GM12878 (cell line): ENCODE measurements around the gene TSHZ2. TPM values are rescaled to one million over a fixed set of nuclear protein-coding genes. Genes with fewer than 3 reads are reported as not detected.

Experiments
- ATAC-seq: fragments of 200-7000 bp; cut with Tn5 transposase; 3 replicates; pipeline ENCODE4 v1.9.1; 2020; ENCODE audit warnings: mild to moderate bottlenecking, moderate library complexity
- BruUV-seq: library from RNA; stranded (reverse); fragments of 400-500 nt; replicated peaks from 2 replicates; lab custom pipeline; 2021; lab: Mats Ljungman, UMichigan
- CTCF ChIA-PET: fragments of 300-600 bp; sonication (Branson Sonifier 250); formaldehyde crosslinking; extraction: SDS; loops from one replicate; lab custom pipeline; 2021; ENCODE audit warnings: inconsistent platforms; lab: Yijun Ruan, JAX
- POLR2A ChIA-PET: fragments of 350-600 bp; formaldehyde crosslinking; extraction: SDS; loops from one replicate; lab custom pipeline; 2021; ENCODE audit warnings: inconsistent platforms; lab: Charles Lee
- RAD21 ChIA-PET: fragments of 300-600 bp; sonication (Branson Sonifier 250); formaldehyde crosslinking; loops from one replicate; lab custom pipeline; 2023; ENCODE audit warnings: antibody characterized with exemption; ENCODE audit not compliant: unreplicated experiment; lab: Charles Lee
- SMC1A ChIA-PET: fragments of 300-600 bp; sonication (Branson Sonifier 250); formaldehyde crosslinking; loops from one replicate; lab custom pipeline; 2023; ENCODE audit not compliant: unreplicated experiment, uncharacterized antibody; lab: Charles Lee
- DNase-seq: peaks from one replicate; pipeline ENCODE4 v3.0.0-alpha.2; 2011; ENCODE audit warnings: low read depth, low spot score
- FAIRE-seq: peaks from 3 replicates; lab custom pipeline; 2011; peaks lifted over from hg19 to GRCh38; lab: Jason Lieb, UNC
- H2AFZ ChIP-seq: 2 replicates; pipeline ENCODE4 v1.6.0; 2011; ENCODE audit warnings: low read depth, low read length, control low read depth; ENCODE audit not compliant: control insufficient read depth
- H3K27ac ChIP-seq: 2 replicates; pipeline ENCODE4 v1.5.1; 2011; ENCODE audit warnings: control low read depth; ENCODE audit not compliant: control insufficient read depth, insufficient read depth
- H3K27me3 ChIP-seq, 2 experiments: replicated peaks in 1 of 2; 2 replicates each; pipeline versions ENCODE4 v1.6.0 to v1.6.1; 2011; ENCODE audit warnings: low read length in 1 of 2; ENCODE audit not compliant: control insufficient read depth in 2 of 2, insufficient read depth in 2 of 2
- H3K36me3 ChIP-seq, 2 experiments: 2 replicates each; pipeline ENCODE4 v1.5.1; 2011; ENCODE audit warnings: low read length in 1 of 2; ENCODE audit not compliant: control insufficient read depth in 2 of 2, insufficient read depth in 2 of 2
- H3K4me1 ChIP-seq: 2 replicates; pipeline ENCODE4 v1.6.1; 2011; ENCODE audit warnings: mild to moderate bottlenecking, low read length, moderate library complexity, mixed read lengths; ENCODE audit not compliant: control insufficient read depth, insufficient read depth
- H3K4me2 ChIP-seq: 2 replicates; pipeline ENCODE4 v1.6.0; 2011; ENCODE audit warnings: control low read depth; ENCODE audit not compliant: control insufficient read depth, insufficient read depth
- H3K4me3 ChIP-seq: fragments of 200-600 bp; sonication (generic); 2 replicates; pipeline ENCODE4 v1.5.1; 2016
- H3K79me2 ChIP-seq: 2 replicates; pipeline ENCODE4 v1.6.0; 2011; ENCODE audit warnings: low read length; ENCODE audit not compliant: control insufficient read depth, insufficient read depth
- H3K9ac ChIP-seq: 2 replicates; pipeline ENCODE4 v1.8.0; 2011; ENCODE audit warnings: low read length, control low read depth, mixed read lengths; ENCODE audit not compliant: control insufficient read depth, insufficient read depth
- H3K9me3 ChIP-seq: replicated peaks from 3 replicates; pipeline ENCODE4 v1.5.1; 2011; ENCODE audit warnings: mild to moderate bottlenecking, low read length; ENCODE audit not compliant: control insufficient read depth, insufficient read depth
- H4K20me1 ChIP-seq: 2 replicates; pipeline ENCODE4 v1.6.0; 2011; ENCODE audit not compliant: control insufficient read depth, insufficient read depth
- BHLHE40 ChIP-seq, 2 experiments: fragments of 450-650 bp in 1 of 2; IDR thresholded peaks; 2 replicates each; pipeline ENCODE4 v1.6.1; 2011 to 2017; ENCODE audit warnings: low read depth in 2 of 2, borderline replicate concordance in 1 of 2, improper control_type of control experiment in 1 of 2, low read length in 1 of 2, mild to moderate bottlenecking in 1 of 2
- CEBPB ChIP-seq, 2 experiments: fragments of 150-350 bp in 1 of 2; IDR thresholded peaks; 2 replicates each; pipeline ENCODE4 v1.6.1; 2012 to 2014; ENCODE audit warnings: low read depth in 2 of 2, low read length in 2 of 2, borderline replicate concordance in 1 of 2, inconsistent platforms in 1 of 2
- FOXK2 ChIP-seq: fragments of 450-650 bp; IDR thresholded peaks from 2 replicates; pipeline ENCODE4 v1.6.1; 2017; ENCODE audit warnings: mild to moderate bottlenecking, moderate library complexity
- GABPA ChIP-seq: IDR thresholded peaks from 2 replicates; pipeline ENCODE4 v1.6.1; 2014; ENCODE audit warnings: antibody characterized with exemption, low read depth, mild to moderate bottlenecking, inconsistent platforms
- NRF1 ChIP-seq: conservative IDR thresholded peaks from 2 replicates; pipeline ENCODE4 v1.6.1; 2011; ENCODE audit warnings: mild to moderate bottlenecking, low read depth, low read length, improper control_type of control experiment
- REST ChIP-seq: IDR thresholded peaks from 2 replicates; pipeline ENCODE4 v1.6.1; 2012; ENCODE audit warnings: mild to moderate bottlenecking, low read depth, low read length
- RUNX3 ChIP-seq: IDR thresholded peaks from 2 replicates; pipeline ENCODE4 v1.6.1; 2012; ENCODE audit warnings: low read length, inconsistent platforms
- SIX5 ChIP-seq: IDR thresholded peaks from 2 replicates; pipeline ENCODE4 v1.6.1; 2011; ENCODE audit warnings: mild to moderate bottlenecking, low read depth, low read length, moderate library complexity; ENCODE audit not compliant: severe bottlenecking
- SUZ12 ChIP-seq: fragments of 200-600 bp; sonication (generic); IDR thresholded peaks from one replicate; pipeline ENCODE4 v1.6.1; 2018; ENCODE audit warnings: antibody characterized with exemption, mild to moderate bottlenecking; ENCODE audit not compliant: unreplicated experiment
- YBX1 ChIP-seq: fragments of 450-650 bp; IDR thresholded peaks from 2 replicates; pipeline ENCODE4 v1.6.1; 2016; ENCODE audit warnings: antibody characterized with exemption
- ZNF687 ChIP-seq: fragments of 450-650 bp; IDR thresholded peaks from 2 replicates; pipeline ENCODE4 v1.6.1; 2017; ENCODE audit warnings: mild to moderate bottlenecking, moderate library complexity
- WGBS: methylation state at CpG from one replicate; pipeline ENCODE4 v1.1.6; 2016; ENCODE audit warnings: low lambda C conversion rate; ENCODE audit not compliant: insufficient replicate concordance, insufficient coverage; ENCODE audit errors: missing lambda C conversion rate; 5-methylcytosine and 5-hydroxymethylcytosine counted together
- in situ Hi-C: fragments of 300-500 bp; cut with MboI; formaldehyde crosslinking; loops from 9 replicates; pipeline ENCODE4 v1.14.3; 2018; ENCODE audit warnings: mixed read lengths
- intact Hi-C: fragments of 100-400 bp; cut with micrococcal nuclease; formaldehyde crosslinking; loops from one replicate; pipeline ENCODE4 v1.14.2; 2022; ENCODE audit not compliant: unreplicated experiment
- polyA plus RNA-seq, 11 experiments: library from polyadenylated mRNA; depleted of rRNA in 4 of 11; unstranded in 6 of 11; stranded (reverse) in 5 of 11; fragments of >200 nt; fragmentation: Nextera tagmentation in 4 of 11; fragmentation: Illumina TruSeq in 1 of 11; extraction: Ambion mirVana in 4 of 11; extraction: Trizol in 1 of 11; gene quantifications; 1 replicate in 1 of 11; 2 replicates in 10 of 11; pipeline versions ENCODE4 v1.2.1 to v1.2.3, GENCODE V29; 2011 to 2016; ENCODE audit warnings: inconsistent platforms in 2 of 11, missing spikeins in 2 of 11, low read depth in 1 of 11
- total RNA-seq, 4 experiments: library from RNA; depleted of rRNA in 3 of 4; stranded (reverse); fragments of >200 nt in 3 of 4; fragmentation: Illumina TruSeq in 1 of 4; extraction: Trizol in 1 of 4; gene quantifications; 2 replicates each; pipeline versions ENCODE4 v1.2.1 to v1.2.3, GENCODE V29; 2013 to 2021
- TF ChIP-seq, protein P1 (sequence below): IDR thresholded peaks from 2 replicates; pipeline ENCODE4 v1.6.1; 2011; ENCODE audit warnings: low read depth, low read length, improper control_type of control experiment, borderline replicate concordance

Gene TSHZ2
- total and polyA plus RNA-seq, 10 of the 15 experiments (the other 5 are each of a cell fraction or from before 2014, with no cell fraction given): 0.01 to 0.86 (median 0.13) TPM; not detected in 2

- ChIA-PET RAD21 (interaction anchor here (1.1 to 1.3 kb wide), 2 partner anchors 473 to 908 kb away, joined by 3 to 4 read pairs; no protein-coding TSS in a partner anchor), CTCF (interaction anchor here (0.6 to 1.3 kb wide), 8 partner anchors 10 to 909 kb away, joined by 3 to 5 read pairs (median 3); no protein-coding TSS in a partner anchor), SMC1A (interaction anchor here (0.6 to 1.3 kb wide), 3 partner anchors 64 to 473 kb away, joined by 3 to 4 read pairs (median 3); no protein-coding TSS in a partner anchor), POLR2A (no interaction called here)
- Histone ChIP-seq H3K4me3 (no peak overlapping the region), H3K36me3 (no peaks in the 10 kb centered on the region), H3K27me3 (no peaks in the 10 kb centered on the region), H3K27ac (no peak overlapping the region), H3K79me2 (no peaks in the 10 kb centered on the region), H3K4me2 (no peak overlapping the region), H4K20me1 (no peaks in the 10 kb centered on the region), H3K4me1 (no peaks in the 10 kb centered on the region), H3K9me3 (no peaks in the 10 kb centered on the region; the same call in 2 of the 3 replicates), H3K9ac (no peak overlapping the region), H2AFZ (no peak overlapping the region)
- intact Hi-C loops (no loop called here), in situ Hi-C loops (no loop called here)
- FAIRE-seq (no peak), DNase-seq (no peak), ATAC-seq (no peak)
- 30% methylated on average over 9 of the region's 9 CpGs for WGBS
- no TSS peak for BruUV-seq
- TF ChIP-seq SUZ12 (no peak), NRF1 (no peak), ZNF687 (no peak), REST (no peak), FOXK2 (no peak), RUNX3 (no peak), CEBPB (IDR thresholded peaks at IDR 0.05; ENCODE audit: borderline replicate concordance in 1 of 2, low read depth in 2 of 2, low read length in 2 of 2) (no peak), BHLHE40 (IDR thresholded peaks at IDR 0.05; ENCODE audit: borderline replicate concordance in 1 of 2, low read depth in 2 of 2, low read length in 1 of 2) (no peak), GABPA (no peak), YBX1 (no peak), SIX5 (no peak)
- TF ChIP-seq, protein P1, sequence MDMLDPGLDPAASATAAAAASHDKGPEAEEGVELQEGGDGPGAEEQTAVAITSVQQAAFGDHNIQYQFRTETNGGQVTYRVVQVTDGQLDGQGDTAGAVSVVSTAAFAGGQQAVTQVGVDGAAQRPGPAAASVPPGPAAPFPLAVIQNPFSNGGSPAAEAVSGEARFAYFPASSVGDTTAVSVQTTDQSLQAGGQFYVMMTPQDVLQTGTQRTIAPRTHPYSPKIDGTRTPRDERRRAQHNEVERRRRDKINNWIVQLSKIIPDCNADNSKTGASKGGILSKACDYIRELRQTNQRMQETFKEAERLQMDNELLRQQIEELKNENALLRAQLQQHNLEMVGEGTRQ: no peak
Observed at GRCh38 chr20:53220482-53221307, 248.5 kb downstream of the TSHZ2 start.
